Omental fat pad (tissue), 4 donors: Measurements from ENCODE around the gene HTRA3. TPM values are rescaled to one million over a fixed set of nuclear protein-coding genes. Genes with fewer than 3 reads are reported as not detected.

ENCODE experiments used
- ATAC-seq: fragments of 150-250 bp; one replicate; pipeline ENCODE4 v1.9.1; 2016; ENCODE audit warnings: mild to moderate bottlenecking, moderate library complexity; ENCODE audit not compliant: low FRiP score
- DNase-seq: peaks from one replicate; pipeline ENCODE4 v3.0.0-alpha.2; 2019; ENCODE audit warnings: low spot score
- total RNA-seq, 4 donors: library from RNA; depleted of rRNA; stranded (reverse); fragments of >200 nt; gene quantifications; one replicate each; pipeline ENCODE4 v1.1.0, GENCODE V29; 2016
- TF ChIP-seq, protein P1 (sequence below), 3 donors: fragments of 450-650 bp; IDR thresholded peaks; one replicate each; pipeline ENCODE4 v1.5.1; 2016 to 2017; ENCODE audit warnings: antibody characterized with exemption in 3 of 3, mild to moderate bottlenecking in 3 of 3, moderate library complexity in 2 of 3

HTRA3 gene
- total RNA-seq, 4 donors from 2014 or later: 15.8 to 147 (median 23.3) TPM

- TF ChIP-seq, protein P1, sequence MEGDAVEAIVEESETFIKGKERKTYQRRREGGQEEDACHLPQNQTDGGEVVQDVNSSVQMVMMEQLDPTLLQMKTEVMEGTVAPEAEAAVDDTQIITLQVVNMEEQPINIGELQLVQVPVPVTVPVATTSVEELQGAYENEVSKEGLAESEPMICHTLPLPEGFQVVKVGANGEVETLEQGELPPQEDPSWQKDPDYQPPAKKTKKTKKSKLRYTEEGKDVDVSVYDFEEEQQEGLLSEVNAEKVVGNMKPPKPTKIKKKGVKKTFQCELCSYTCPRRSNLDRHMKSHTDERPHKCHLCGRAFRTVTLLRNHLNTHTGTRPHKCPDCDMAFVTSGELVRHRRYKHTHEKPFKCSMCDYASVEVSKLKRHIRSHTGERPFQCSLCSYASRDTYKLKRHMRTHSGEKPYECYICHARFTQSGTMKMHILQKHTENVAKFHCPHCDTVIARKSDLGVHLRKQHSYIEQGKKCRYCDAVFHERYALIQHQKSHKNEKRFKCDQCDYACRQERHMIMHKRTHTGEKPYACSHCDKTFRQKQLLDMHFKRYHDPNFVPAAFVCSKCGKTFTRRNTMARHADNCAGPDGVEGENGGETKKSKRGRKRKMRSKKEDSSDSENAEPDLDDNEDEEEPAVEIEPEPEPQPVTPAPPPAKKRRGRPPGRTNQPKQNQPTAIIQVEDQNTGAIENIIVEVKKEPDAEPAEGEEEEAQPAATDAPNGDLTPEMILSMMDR (IDR thresholded peaks at IDR 0.05): no peak
- no peak for ATAC-seq
- DNase-seq: no peak
Measured at GRCh38 chr4:8224975-8225625, 44.5 kb upstream of the HTRA3 start.

- DNase-seq (no peak), ATAC-seq (no peak)
- TF ChIP-seq, protein P1 (IDR thresholded peaks at IDR 0.05): no peak
Measured at GRCh38 chr4:8225706-8226443, 43.7 kb upstream of the HTRA3 start.

DNA sequence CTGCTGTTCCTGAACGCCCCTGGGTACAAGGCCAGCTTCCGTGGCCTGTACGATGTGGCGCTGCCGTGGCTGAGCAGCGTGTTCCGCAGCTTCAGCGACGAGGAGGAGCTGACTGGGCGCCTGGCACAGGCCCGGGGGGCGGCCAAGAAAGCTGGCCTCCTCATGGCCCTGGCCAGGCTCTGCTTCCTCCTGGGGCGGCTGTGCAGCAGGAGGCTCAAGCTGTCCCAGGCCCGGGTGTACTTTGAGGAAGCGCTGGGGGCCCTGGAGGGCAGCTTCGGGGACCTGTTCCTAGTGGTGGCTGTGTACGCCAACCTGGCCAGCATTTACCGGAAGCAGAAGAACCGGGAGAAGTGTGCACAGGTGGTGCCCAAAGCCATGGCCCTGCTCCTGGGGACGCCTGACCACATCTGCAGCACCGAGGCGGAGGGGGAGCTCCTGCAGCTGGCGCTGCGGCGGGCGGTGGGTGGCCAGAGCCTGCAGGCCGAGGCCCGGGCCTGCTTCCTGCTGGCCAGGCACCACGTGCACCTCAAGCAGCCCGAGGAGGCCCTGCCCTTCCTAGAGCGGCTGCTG is 42.3 kb upstream of the HTRA3 start:
- no peak for ATAC-seq
- no peak for DNase-seq
- TF ChIP-seq, protein P1 (IDR thresholded peaks at IDR 0.05): no peak

- no peak for DNase-seq
- TF ChIP-seq, protein P1 (IDR thresholded peaks at IDR 0.05): no peak
- peak; percentile 2 for ATAC-seq
Measured at GRCh38 chr4:8227771-8228318, 41.7 kb upstream of the HTRA3 start.

DNA sequence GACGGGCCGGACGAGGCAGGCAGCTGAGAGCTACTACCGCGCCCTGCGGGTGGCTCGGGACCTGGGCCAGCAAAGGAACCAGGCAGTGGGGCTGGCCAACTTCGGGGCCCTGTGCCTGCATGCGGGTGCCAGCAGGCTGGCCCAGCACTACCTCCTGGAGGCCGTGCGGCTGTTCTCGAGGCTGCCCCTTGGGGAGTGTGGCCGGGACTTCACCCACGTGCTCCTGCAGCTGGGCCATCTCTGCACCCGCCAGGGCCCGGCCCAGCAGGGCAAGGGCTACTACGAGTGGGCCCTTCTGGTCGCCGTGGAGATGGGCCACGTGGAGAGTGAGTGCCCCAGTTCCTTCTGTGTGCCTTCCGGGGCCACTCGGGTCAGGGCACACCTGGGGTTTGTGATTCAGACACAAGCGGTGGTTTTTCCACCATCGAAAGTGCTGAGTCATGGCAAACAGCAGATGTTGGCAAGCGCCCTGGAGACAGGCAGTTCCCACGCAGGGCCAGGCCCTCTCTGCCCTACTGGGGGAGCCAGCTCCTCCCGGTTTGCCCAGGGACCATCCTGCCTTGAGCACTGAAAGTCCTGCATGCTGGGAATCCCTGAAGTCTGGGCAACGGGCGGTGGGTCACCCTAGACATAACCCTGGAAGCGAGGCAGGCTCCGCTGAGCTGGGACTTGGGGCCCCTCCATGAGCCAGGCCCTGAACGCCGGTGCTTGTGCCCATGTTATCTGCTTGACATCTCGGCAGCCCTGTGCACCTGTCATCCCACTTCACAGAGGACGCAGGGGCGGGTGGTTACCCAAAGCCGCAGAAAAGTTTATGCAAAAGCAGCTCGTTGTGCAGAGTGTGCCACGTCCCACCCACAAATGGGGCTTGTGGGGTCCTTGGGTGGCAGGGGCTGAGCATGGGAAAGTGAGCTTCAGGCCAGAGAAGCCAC is 41.0 kb upstream of the HTRA3 start:
- DNase-seq (peak; percentile 42), ATAC-seq (peak; percentile 84)
- TF ChIP-seq, protein P1 (IDR thresholded peaks at IDR 0.05): no peak

DNA sequence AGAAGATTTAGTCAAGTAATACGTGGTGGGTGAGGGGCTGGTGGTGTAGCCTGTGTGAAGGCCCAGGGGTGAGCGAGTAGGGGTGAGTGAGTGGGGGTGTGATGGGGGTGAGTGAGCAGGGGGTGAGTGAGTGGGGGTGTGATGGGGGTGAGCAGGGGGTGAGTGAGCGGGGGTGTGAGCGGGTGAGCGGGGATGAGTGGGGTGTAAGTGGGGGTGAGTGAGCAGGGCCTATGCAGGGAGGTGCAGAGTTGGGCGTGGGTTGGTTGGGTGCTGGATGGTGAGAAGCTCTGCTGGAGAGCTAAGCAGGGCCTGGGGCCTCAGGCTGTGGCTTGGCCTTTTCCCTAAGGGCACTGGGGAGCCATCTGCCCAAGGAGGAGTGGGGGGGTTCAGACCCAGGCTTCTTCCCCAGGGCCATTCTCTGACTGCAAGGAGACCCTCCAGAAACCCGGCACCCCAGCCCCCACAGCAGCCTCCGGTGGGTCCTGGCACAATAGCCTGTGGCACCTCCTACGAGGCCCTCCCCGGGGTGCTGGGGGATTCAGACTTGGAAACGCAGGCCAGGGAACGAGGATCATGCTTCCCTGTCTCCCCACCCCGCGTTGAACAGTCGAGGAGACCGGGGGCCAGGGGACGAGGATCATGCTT is 40.1 kb upstream of the HTRA3 start:
- ATAC-seq: no peak
- DNase-seq: no peak
- TF ChIP-seq, protein P1 (IDR thresholded peaks at IDR 0.05): no peak
